Calu3 (cell line): ENCODE measurements around the gene PDX1. TPM values are rescaled to one million over a fixed set of nuclear protein-coding genes. Genes with fewer than 3 reads are reported as not detected.

Experiments used
- BruUV-seq: library from RNA; stranded (reverse); fragments of 400-500 nt; replicated peaks from 2 replicates; lab custom pipeline; 2021; lab: Mats Ljungman, UMichigan
- CTCF ChIA-PET: fragments of 300-600 bp; sonication (Branson Sonifier 250); formaldehyde crosslinking; loops from one replicate; lab custom pipeline; 2022; ENCODE audit warnings: antibody characterized with exemption; lab: Charles Lee
- DNase-seq: peaks from one replicate; pipeline ENCODE4 v3.0.0; 2022
- H3K27ac Mint-ChIP-seq: one replicate; pipeline ENCODE4 v1.8.0; 2022; ENCODE audit warnings: mixed read lengths; ENCODE audit not compliant: unreplicated experiment
- H3K27me3 Mint-ChIP-seq: one replicate; pipeline ENCODE4 v1.8.0; 2022; ENCODE audit warnings: mixed read lengths; ENCODE audit not compliant: unreplicated experiment
- H3K36me3 Mint-ChIP-seq: one replicate; pipeline ENCODE4 v1.8.0; 2022; ENCODE audit warnings: mild to moderate bottlenecking, moderate library complexity, mixed read lengths; ENCODE audit not compliant: insufficient read depth, unreplicated experiment
- H3K4me1 Mint-ChIP-seq: one replicate; pipeline ENCODE4 v1.8.0; 2022; ENCODE audit warnings: mild to moderate bottlenecking, low read depth, mixed read lengths; ENCODE audit not compliant: unreplicated experiment
- H3K4me3 Mint-ChIP-seq: one replicate; pipeline ENCODE4 v1.8.0; 2022; ENCODE audit warnings: mild to moderate bottlenecking, low read depth, moderate library complexity, mixed read lengths; ENCODE audit not compliant: unreplicated experiment
- H3K9me3 Mint-ChIP-seq: one replicate; pipeline ENCODE4 v1.8.0; 2022; ENCODE audit warnings: low read depth, mixed read lengths; ENCODE audit not compliant: unreplicated experiment
- CTCF ChIP-seq: fragments of 200-600 bp; IDR thresholded peaks from one replicate; pipeline ENCODE4 v1.8.0; 2022; ENCODE audit warnings: antibody characterized with exemption; ENCODE audit not compliant: unreplicated experiment
- intact Hi-C: fragments of 100-400 bp; cut with micrococcal nuclease; formaldehyde crosslinking; loops from one replicate; pipeline ENCODE4 v1.10.0; 2022; ENCODE audit not compliant: unreplicated experiment
- total RNA-seq: library from RNA; stranded (reverse); gene quantifications from 2 replicates; pipeline ENCODE4 v1.2.3, GENCODE V29; 2022

The PDX1 gene
- total RNA-seq, 1 experiment from 2014 or later: 1.8 TPM

- no peaks in the 10 kb centered on the region for H3K9me3 Mint-ChIP-seq
- no peak for DNase-seq
- H3K36me3 Mint-ChIP-seq: no peaks in the 10 kb centered on the region
- no peak overlapping the region for H3K27ac Mint-ChIP-seq
- H3K4me3 Mint-ChIP-seq: no peak overlapping the region
- BruUV-seq: no TSS peak
- no peak for TF ChIP-seq CTCF
- CTCF ChIA-PET: no interaction called here
- peaks cover 63% of the 10 kb centered on the region for H3K27me3 Mint-ChIP-seq
- intact Hi-C loops: no loop called here
- H3K4me1 Mint-ChIP-seq: peaks cover 17% of the 10 kb centered on the region
Observed at GRCh38 chr13:27971236-27971645, 51.4 kb downstream of the PDX1 start.

DNA sequence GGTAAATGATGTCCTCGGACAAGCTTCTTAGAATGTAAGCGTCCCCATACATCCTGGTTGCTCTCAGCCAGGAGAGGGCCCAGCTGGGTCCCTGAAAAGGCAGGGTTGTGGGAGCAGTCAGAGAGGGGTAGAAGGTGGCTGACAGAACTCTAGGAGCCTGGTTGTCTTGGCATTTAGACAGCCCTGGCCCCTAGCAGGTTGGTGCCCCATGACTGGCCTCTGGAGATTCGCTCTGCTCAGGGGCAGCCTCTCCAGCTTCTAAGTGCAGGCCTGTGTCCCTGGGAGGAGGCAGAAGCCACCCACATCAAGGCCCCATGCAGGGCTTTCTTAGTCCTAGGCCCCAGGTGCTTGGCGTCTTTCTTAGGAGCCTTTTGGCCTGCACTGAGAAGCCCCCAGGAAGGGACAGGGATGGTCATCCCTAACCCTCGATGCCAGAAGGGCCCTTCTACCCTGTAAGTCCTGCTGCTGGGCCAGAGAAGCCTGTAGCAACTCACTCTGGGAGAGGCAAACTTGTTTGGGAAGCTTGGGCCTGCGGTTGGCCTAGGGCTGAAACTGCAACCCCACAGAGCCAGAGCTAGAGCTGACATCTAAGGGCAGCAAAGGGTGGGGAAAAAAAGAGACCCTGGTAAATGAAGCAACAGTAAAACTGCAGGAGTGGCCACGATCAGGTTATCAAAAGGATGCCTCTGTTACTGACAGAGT, 52.1 kb downstream of the PDX1 start:
- no peak for TF ChIP-seq CTCF
- Mint-ChIP-seq H3K36me3 (no peaks in the 10 kb centered on the region), H3K9me3 (no peaks in the 10 kb centered on the region), H3K4me3 (no peak overlapping the region), H3K27me3 (peaks cover 59% of the 10 kb centered on the region), H3K27ac (no peak overlapping the region), H3K4me1 (peaks cover 17% of the 10 kb centered on the region)
- no TSS peak for BruUV-seq
- intact Hi-C loops: no loop called here
- CTCF ChIA-PET: no interaction called here
- no peak for DNase-seq

- CTCF ChIA-PET: no interaction called here
- TF ChIP-seq CTCF: no peak
- DNase-seq: no peak
- peaks cover 17% of the 10 kb centered on the region for H3K4me1 Mint-ChIP-seq
- no peaks in the 10 kb centered on the region for H3K9me3 Mint-ChIP-seq
- BruUV-seq: no TSS peak
- intact Hi-C loops: no loop called here
- H3K36me3 Mint-ChIP-seq: no peaks in the 10 kb centered on the region
- H3K27me3 Mint-ChIP-seq: peaks cover 59% of the 10 kb centered on the region
- H3K27ac Mint-ChIP-seq: no peak overlapping the region
- H3K4me3 Mint-ChIP-seq: no peak overlapping the region
Observed at GRCh38 chr13:27972478-27972820, 52.6 kb downstream of the PDX1 start.

GRCh38 chr13:27973291-27973690, 53.5 kb downstream of the PDX1 start:
- no peak for TF ChIP-seq CTCF
- no peaks in the 10 kb centered on the region for H3K36me3 Mint-ChIP-seq
- no peaks in the 10 kb centered on the region for H3K9me3 Mint-ChIP-seq
- CTCF ChIA-PET: no interaction called here
- DNase-seq: no peak
- no peak overlapping the region for H3K4me3 Mint-ChIP-seq
- no TSS peak for BruUV-seq
- intact Hi-C loops: no loop called here
- peaks cover 59% of the 10 kb centered on the region for H3K27me3 Mint-ChIP-seq
- peaks cover 16% of the 10 kb centered on the region for H3K4me1 Mint-ChIP-seq
- H3K27ac Mint-ChIP-seq: no peak overlapping the region
